Measurements from ENCODE around the gene MBD3L2B.
"Not testable (repeated sequence)": the region's sequence is repeated elsewhere in the genome, so short reads cannot be mapped to it uniquely, and the experiment has no call there.

GRCh38 chr19:7058576-7058975 lies 37.3 kb upstream of the MBD3L2B start, which contains the start of gene MBD3L3:
- TF ChIP-seq, protein P1, sequence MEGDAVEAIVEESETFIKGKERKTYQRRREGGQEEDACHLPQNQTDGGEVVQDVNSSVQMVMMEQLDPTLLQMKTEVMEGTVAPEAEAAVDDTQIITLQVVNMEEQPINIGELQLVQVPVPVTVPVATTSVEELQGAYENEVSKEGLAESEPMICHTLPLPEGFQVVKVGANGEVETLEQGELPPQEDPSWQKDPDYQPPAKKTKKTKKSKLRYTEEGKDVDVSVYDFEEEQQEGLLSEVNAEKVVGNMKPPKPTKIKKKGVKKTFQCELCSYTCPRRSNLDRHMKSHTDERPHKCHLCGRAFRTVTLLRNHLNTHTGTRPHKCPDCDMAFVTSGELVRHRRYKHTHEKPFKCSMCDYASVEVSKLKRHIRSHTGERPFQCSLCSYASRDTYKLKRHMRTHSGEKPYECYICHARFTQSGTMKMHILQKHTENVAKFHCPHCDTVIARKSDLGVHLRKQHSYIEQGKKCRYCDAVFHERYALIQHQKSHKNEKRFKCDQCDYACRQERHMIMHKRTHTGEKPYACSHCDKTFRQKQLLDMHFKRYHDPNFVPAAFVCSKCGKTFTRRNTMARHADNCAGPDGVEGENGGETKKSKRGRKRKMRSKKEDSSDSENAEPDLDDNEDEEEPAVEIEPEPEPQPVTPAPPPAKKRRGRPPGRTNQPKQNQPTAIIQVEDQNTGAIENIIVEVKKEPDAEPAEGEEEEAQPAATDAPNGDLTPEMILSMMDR (IDR thresholded peaks at IDR 0.05): not testable (repeated sequence)
- not testable (repeated sequence) for TF ChIP-seq POLR2AphosphoS5 (IDR thresholded peaks at IDR 0.05; ENCODE audit: low read depth, low read length); REST (IDR thresholded peaks at IDR 0.05; ENCODE audit: insufficient read depth in 1 of 2, low read depth in 2 of 2, low read length in 1 of 2)

Data from Panc1 (cell line).